Prostate gland (tissue), 2 donors: ENCODE results near the gene GRK3.
"Not testable (repeated sequence)": the region's sequence is repeated elsewhere in the genome, so short reads cannot be mapped to it uniquely, and the experiment has no call there.

Experiments used
- POLR2AphosphoS5 ChIP-seq: sonication (generic); formaldehyde crosslinking; IDR thresholded peaks from one replicate; pipeline ENCODE4 v1.6.1; 2017; ENCODE audit warnings: antibody characterized with exemption
- TF ChIP-seq, protein P1 (sequence below), 4 experiments: fragments of 200-600 bp in 2 of 4; fragments of 450-650 bp in 2 of 4; sonication (generic) in 2 of 4; IDR thresholded peaks; 1 replicate in 3 of 4; 2 replicates in 1 of 4; pipeline ENCODE4 v1.5.1; 2016 to 2019; ENCODE audit warnings: antibody characterized with exemption in 4 of 4, mild to moderate bottlenecking in 2 of 4, moderate library complexity in 2 of 4

DNA sequence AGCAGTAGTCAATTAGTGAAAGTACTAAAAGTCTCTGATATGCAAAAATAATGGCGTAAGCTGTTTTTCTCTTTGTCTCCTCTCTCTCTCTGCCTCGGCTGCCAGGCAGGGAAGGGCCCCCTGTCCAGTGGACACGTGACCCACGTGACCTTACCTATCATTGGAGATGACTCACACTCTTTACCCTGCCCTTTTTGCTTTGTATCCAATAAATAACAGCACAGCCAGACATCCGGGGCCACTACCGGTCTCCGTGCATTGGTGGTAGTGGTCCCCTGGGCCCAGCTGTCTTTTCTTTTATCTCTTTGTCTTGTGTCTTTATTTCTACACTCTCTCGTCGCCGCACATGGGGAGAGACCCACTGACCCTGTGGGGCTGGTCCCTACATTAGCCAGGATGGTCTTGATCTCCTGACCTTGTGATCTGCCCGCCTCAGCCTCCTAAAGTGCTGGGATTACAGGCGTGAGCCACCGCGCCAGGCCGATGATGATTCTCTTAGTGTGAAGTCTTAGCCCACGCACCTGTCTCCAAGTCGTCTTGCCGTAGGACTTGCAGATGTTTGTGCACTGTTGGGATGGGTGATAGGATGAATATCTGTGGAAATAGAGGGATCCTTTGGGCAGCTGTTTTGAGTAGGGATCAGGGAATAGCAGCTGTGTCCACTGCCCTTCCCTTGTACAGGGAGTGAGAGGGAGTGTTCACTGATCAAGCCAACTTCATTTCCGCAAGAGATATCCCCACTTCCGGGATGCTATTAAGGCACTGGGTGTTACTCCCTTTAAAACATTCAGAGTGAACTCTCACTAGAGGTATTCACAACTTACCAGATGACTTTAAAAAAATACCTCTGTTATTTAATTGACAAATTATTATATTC, 61.5 kb downstream of the GRK3 start:
- TF ChIP-seq POLR2AphosphoS5, result not testable (repeated sequence)
- TF ChIP-seq, protein P1, sequence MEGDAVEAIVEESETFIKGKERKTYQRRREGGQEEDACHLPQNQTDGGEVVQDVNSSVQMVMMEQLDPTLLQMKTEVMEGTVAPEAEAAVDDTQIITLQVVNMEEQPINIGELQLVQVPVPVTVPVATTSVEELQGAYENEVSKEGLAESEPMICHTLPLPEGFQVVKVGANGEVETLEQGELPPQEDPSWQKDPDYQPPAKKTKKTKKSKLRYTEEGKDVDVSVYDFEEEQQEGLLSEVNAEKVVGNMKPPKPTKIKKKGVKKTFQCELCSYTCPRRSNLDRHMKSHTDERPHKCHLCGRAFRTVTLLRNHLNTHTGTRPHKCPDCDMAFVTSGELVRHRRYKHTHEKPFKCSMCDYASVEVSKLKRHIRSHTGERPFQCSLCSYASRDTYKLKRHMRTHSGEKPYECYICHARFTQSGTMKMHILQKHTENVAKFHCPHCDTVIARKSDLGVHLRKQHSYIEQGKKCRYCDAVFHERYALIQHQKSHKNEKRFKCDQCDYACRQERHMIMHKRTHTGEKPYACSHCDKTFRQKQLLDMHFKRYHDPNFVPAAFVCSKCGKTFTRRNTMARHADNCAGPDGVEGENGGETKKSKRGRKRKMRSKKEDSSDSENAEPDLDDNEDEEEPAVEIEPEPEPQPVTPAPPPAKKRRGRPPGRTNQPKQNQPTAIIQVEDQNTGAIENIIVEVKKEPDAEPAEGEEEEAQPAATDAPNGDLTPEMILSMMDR (IDR thresholded peaks at IDR 0.05), result not testable (repeated sequence)
